ENCODE results near the gene CTSO. TPM values are rescaled to one million over a fixed set of nuclear protein-coding genes. Genes with fewer than 3 reads are reported as not detected.

CTSO gene
- total RNA-seq, 1 experiment from 2014 or later: 0.57 TPM

DNA sequence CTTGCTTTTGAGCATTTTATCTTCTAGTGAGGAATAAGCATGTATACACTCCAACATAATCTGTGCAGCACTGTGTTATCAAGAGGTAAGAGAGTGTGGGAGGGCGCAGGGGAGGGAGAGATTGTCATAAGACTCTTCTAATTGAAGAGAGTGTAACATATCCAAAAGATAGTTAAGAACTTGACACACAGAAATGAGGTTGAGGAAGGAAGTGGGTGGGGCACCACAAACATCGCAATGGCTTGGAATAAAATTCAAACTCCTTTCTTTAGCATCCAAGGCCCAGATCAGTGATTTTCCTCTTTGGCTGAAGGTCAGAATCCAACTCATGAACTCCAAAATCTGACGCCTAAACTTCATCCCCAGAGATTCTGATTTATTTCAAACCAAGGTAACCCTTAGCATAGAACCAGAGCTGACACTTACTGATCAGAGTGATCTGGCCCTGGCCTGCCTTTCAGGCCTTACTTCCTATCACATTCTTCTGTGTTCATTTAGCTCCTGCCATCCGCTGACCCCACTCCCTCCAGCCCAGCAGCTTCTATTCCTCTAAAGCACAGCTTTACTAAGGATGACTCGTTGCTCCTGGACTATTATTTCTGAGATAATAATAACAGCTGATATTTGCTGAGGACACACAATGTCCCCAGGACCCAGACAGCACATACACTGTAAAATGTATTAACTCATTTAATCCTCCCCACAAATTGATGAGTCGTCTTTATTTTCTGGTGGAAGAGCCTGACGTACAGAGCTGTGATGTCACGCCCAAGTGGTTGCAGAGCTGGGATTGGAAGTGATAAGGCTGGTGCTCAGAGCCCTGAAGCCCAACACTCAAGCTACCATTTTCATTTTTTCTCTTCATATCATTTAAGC is 10.6 kb upstream of the CTSO start:
- no peak overlapping the region for H3K9ac ChIP-seq (ENCODE audit: low read length)
- H3K4me2 ChIP-seq (ENCODE audit: low read length): no peak overlapping the region
- TF ChIP-seq EZH2phosphoT487 (IDR thresholded peaks at IDR 0.05; ENCODE audit: borderline replicate concordance) (no peak), JUND (IDR thresholded peaks at IDR 0.05) (no peak), POLR2A (IDR thresholded peaks at IDR 0.05; ENCODE audit: borderline replicate concordance, extremely low read depth, insufficient read depth, insufficient read length) (no peak), ZNF274 (IDR thresholded peaks at IDR 0.05; ENCODE audit: low read depth, low read length) (no peak), CEBPB (IDR thresholded peaks at IDR 0.05; ENCODE audit: low read depth) (no peak), ZFX (IDR thresholded peaks at IDR 0.05) (no peak), SP1 (IDR thresholded peaks at IDR 0.05; ENCODE audit: low read depth) (no peak), CBX3 (IDR thresholded peaks at IDR 0.05; ENCODE audit: low read depth) (no peak), POLR2AphosphoS5 (IDR thresholded peaks at IDR 0.05; ENCODE audit: low read depth, low read length) (no peak), SRF (IDR thresholded peaks at IDR 0.05; ENCODE audit: low read depth) (no peak), EZH2 (IDR thresholded peaks at IDR 0.05) (no peak), FOSL1 (IDR thresholded peaks at IDR 0.05; ENCODE audit: low read depth) (no peak), EGR1 (IDR thresholded peaks at IDR 0.05; ENCODE audit: low read depth) (no peak), YY1 (IDR thresholded peaks at IDR 0.05; ENCODE audit: extremely low read depth, insufficient replicate concordance, low read depth, low read length) (no peak), TCF7L2 (IDR thresholded peaks at IDR 0.05; ENCODE audit: borderline replicate concordance, extremely low read depth, insufficient read depth, insufficient read length) (no peak), SIN3A (IDR thresholded peaks at IDR 0.05; ENCODE audit: low read depth) (no peak)
- TF ChIP-seq, protein P1, sequence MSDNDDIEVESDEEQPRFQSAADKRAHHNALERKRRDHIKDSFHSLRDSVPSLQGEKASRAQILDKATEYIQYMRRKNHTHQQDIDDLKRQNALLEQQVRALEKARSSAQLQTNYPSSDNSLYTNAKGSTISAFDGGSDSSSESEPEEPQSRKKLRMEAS (IDR thresholded peaks at IDR 0.05): no peak
- TF ChIP-seq, protein P2, sequence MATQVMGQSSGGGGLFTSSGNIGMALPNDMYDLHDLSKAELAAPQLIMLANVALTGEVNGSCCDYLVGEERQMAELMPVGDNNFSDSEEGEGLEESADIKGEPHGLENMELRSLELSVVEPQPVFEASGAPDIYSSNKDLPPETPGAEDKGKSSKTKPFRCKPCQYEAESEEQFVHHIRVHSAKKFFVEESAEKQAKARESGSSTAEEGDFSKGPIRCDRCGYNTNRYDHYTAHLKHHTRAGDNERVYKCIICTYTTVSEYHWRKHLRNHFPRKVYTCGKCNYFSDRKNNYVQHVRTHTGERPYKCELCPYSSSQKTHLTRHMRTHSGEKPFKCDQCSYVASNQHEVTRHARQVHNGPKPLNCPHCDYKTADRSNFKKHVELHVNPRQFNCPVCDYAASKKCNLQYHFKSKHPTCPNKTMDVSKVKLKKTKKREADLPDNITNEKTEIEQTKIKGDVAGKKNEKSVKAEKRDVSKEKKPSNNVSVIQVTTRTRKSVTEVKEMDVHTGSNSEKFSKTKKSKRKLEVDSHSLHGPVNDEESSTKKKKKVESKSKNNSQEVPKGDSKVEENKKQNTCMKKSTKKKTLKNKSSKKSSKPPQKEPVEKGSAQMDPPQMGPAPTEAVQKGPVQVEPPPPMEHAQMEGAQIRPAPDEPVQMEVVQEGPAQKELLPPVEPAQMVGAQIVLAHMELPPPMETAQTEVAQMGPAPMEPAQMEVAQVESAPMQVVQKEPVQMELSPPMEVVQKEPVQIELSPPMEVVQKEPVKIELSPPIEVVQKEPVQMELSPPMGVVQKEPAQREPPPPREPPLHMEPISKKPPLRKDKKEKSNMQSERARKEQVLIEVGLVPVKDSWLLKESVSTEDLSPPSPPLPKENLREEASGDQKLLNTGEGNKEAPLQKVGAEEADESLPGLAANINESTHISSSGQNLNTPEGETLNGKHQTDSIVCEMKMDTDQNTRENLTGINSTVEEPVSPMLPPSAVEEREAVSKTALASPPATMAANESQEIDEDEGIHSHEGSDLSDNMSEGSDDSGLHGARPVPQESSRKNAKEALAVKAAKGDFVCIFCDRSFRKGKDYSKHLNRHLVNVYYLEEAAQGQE (IDR thresholded peaks at IDR 0.05; ENCODE audit: low read depth): no peak
- TF ChIP-seq, protein P3, sequence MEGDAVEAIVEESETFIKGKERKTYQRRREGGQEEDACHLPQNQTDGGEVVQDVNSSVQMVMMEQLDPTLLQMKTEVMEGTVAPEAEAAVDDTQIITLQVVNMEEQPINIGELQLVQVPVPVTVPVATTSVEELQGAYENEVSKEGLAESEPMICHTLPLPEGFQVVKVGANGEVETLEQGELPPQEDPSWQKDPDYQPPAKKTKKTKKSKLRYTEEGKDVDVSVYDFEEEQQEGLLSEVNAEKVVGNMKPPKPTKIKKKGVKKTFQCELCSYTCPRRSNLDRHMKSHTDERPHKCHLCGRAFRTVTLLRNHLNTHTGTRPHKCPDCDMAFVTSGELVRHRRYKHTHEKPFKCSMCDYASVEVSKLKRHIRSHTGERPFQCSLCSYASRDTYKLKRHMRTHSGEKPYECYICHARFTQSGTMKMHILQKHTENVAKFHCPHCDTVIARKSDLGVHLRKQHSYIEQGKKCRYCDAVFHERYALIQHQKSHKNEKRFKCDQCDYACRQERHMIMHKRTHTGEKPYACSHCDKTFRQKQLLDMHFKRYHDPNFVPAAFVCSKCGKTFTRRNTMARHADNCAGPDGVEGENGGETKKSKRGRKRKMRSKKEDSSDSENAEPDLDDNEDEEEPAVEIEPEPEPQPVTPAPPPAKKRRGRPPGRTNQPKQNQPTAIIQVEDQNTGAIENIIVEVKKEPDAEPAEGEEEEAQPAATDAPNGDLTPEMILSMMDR (IDR thresholded peaks at IDR 0.05 in 2 of 3, conservative IDR thresholded peaks at IDR 0.05 in 1 of 3; ENCODE audit: borderline replicate concordance in 1 of 3, insufficient read depth in 1 of 3, low read depth in 2 of 3, low read length in 2 of 3): no peak
- TF ChIP-seq, protein P4, sequence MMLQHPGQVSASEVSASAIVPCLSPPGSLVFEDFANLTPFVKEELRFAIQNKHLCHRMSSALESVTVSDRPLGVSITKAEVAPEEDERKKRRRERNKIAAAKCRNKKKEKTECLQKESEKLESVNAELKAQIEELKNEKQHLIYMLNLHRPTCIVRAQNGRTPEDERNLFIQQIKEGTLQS (IDR thresholded peaks at IDR 0.05): no peak
- ChIA-PET CTCF (no interaction called here), RAD21 (ENCODE audit: low non-redundant PET in 1 of 2, low total read pairs in 2 of 2, uncharacterized antibody in 2 of 2, unreplicated experiment in 2 of 2) (no interaction called here), POLR2A (no interaction called here)
- H3K27ac ChIP-seq (ENCODE audit: low read depth, low read length): no peak overlapping the region
- H3K4me1 ChIP-seq (ENCODE audit: control insufficient read depth in 1 of 2, insufficient read depth in 2 of 2, low read length in 2 of 2): no peaks in the 10 kb centered on the region
- no peaks in the 10 kb centered on the region for H3K27me3 ChIP-seq (ENCODE audit: insufficient read depth, low read length)
- no peaks in the 10 kb centered on the region for H3K79me2 ChIP-seq (ENCODE audit: insufficient read depth, low read length)
- intact Hi-C loops (cut with micrococcal nuclease): no loop called here
- H3K36me3 ChIP-seq (ENCODE audit: control insufficient read depth in 1 of 2, insufficient read depth in 2 of 2, low read length in 2 of 2): no peaks in the 10 kb centered on the region
- no peaks in the 10 kb centered on the region for H4K20me1 ChIP-seq (ENCODE audit: insufficient read depth)
- no peak overlapping the region for H3K4me3 ChIP-seq (replicated peaks in 1 of 2; ENCODE audit: low read depth in 1 of 2, low read length in 2 of 2)
- no peak for DNase-seq (ENCODE audit: low read depth, low spot score)
- no peaks in the 10 kb centered on the region for H3K9me2 ChIP-seq (ENCODE audit: insufficient read depth)
- no peaks in the 10 kb centered on the region for H3K9me3 ChIP-seq (ENCODE audit: control insufficient read depth in 1 of 2, insufficient read depth in 1 of 2, low read depth in 1 of 2, low read length in 2 of 2)
- BruUV-seq (replicated peaks): no TSS peak
- no peak for ATAC-seq
- no peak overlapping the region for H2AFZ ChIP-seq (ENCODE audit: low read depth, low read length, poor library complexity, severe bottlenecking)

Measured in HCT116 (cell line).